ENCODE data around the gene LEFTY1. TPM values are rescaled to one million over a fixed set of nuclear protein-coding genes. Genes with fewer than 3 reads are reported as not detected.

LEFTY1 gene
- polyA plus RNA-seq, 6 donors from 2014 or later = not detected

- ATAC-seq (ENCODE audit: low read depth in 2 of 2) (no peak), DNase-seq (no peak)
- H3K36me3 Mint-ChIP-seq = no peaks in the 10 kb centered on the region
- H3K27ac Mint-ChIP-seq = no peak overlapping the region
- no peak overlapping the region for H3K4me3 Mint-ChIP-seq
- no peaks in the 10 kb centered on the region for H3K27me3 Mint-ChIP-seq
- peaks cover 16 to 32% (median 17%) of the 10 kb centered on the region in 3 donors for H3K4me1 Mint-ChIP-seq
- peaks cover 0 to 2% (median 0%) of the 10 kb centered on the region in 7 donors for H3K9me3 Mint-ChIP-seq
Measured at GRCh38 chr1:225908773-225909172, 19.8 kb upstream of the LEFTY1 start.

- peaks cover 16 to 32% (median 17%) of the 10 kb centered on the region in 3 donors for H3K4me1 Mint-ChIP-seq
- H3K27me3 Mint-ChIP-seq = no peaks in the 10 kb centered on the region
- DNase-seq (no peak), ATAC-seq (ENCODE audit: low read depth in 2 of 2) (no peak)
- H3K4me3 Mint-ChIP-seq = no peak overlapping the region
- H3K36me3 Mint-ChIP-seq = no peaks in the 10 kb centered on the region
- H3K27ac Mint-ChIP-seq = peak overlapping the region in 4 of 6 donors; percentile 29 to 74 (median 55)
- peaks cover 0 to 5% (median 0%) of the 10 kb centered on the region in 7 donors for H3K9me3 Mint-ChIP-seq
Measured at GRCh38 chr1:225908013-225908640, 19.2 kb upstream of the LEFTY1 start.

- Mint-ChIP-seq H3K4me1 (peaks cover 16 to 32% (median 17%) of the 10 kb centered on the region in 3 donors), H3K36me3 (no peaks in the 10 kb centered on the region), H3K4me3 (no peak overlapping the region), H3K9me3 (peaks cover 0 to 5% (median 0%) of the 10 kb centered on the region in 7 donors), H3K27ac (peak overlapping the region in 2 of 6 donors; percentile 29 to 45), H3K27me3 (no peaks in the 10 kb centered on the region)
- ATAC-seq (ENCODE audit: low read depth in 2 of 2) (no peak), DNase-seq (no peak)
Measured at GRCh38 chr1:225907341-225907740, 18.4 kb upstream of the LEFTY1 start.

- Mint-ChIP-seq H3K27me3 (no peaks in the 10 kb centered on the region), H3K4me3 (peak overlapping the region in 1 of 8 donors; percentile 37), H3K27ac (no peak overlapping the region), H3K9me3 (peaks cover 0 to 5% (median 0%) of the 10 kb centered on the region in 7 donors), H3K36me3 (no peaks in the 10 kb centered on the region), H3K4me1 (peaks cover 16 to 26% (median 17%) of the 10 kb centered on the region in 3 donors)
- ATAC-seq (ENCODE audit: low read depth in 2 of 2) (no peak), DNase-seq (no peak)
Measured at GRCh38 chr1:225906467-225906866, 17.5 kb upstream of the LEFTY1 start.

- Mint-ChIP-seq H3K27me3 (no peaks in the 10 kb centered on the region), H3K9me3 (peaks cover 0 to 5% (median 0%) of the 10 kb centered on the region in 7 donors), H3K4me3 (no peak overlapping the region), H3K27ac (peak overlapping the region in 4 of 6 donors; percentile 0 to 62 (median 22)), H3K36me3 (no peaks in the 10 kb centered on the region), H3K4me1 (peaks cover 12 to 17% (median 14%) of the 10 kb centered on the region in 3 donors)
- DNase-seq (no peak), ATAC-seq (ENCODE audit: low read depth in 2 of 2) (no peak)
Measured at GRCh38 chr1:225903623-225904022, 14.7 kb upstream of the LEFTY1 start.

- Mint-ChIP-seq H3K4me3 (peak overlapping the region in 3 of 8 donors; percentile 45 to 61 (median 47)), H3K27ac (peak overlapping the region; percentile 66 to 99 (median 88)), H3K9me3 (peaks cover 0 to 5% (median 0%) of the 10 kb centered on the region in 7 donors), H3K36me3 (no peaks in the 10 kb centered on the region), H3K27me3 (no peaks in the 10 kb centered on the region), H3K4me1 (peaks cover 31 to 43% (median 42%) of the 10 kb centered on the region in 3 donors)
- DNase-seq = no peak
- ATAC-seq (ENCODE audit: low read depth in 2 of 2) = no peak
Measured at GRCh38 chr1:225899044-225899925, 10.3 kb upstream of the LEFTY1 start.

GRCh38 chr1:225897595-225898514 lies 8.9 kb upstream of the LEFTY1 start:
- Mint-ChIP-seq H3K27me3 (no peaks in the 10 kb centered on the region), H3K4me1 (peaks cover 31 to 43% (median 42%) of the 10 kb centered on the region in 3 donors)
- ATAC-seq (ENCODE audit: low read depth in 2 of 2) = peak; percentile 21 to 46

GRCh38 chr1:225896937-225897549 lies 8.1 kb upstream of the LEFTY1 start:
- Mint-ChIP-seq H3K4me3 (peak overlapping the region; percentile 65 to 88 (median 76)), H3K9me3 (no peaks in the 10 kb centered on the region), H3K4me1 (peaks cover 31 to 43% (median 42%) of the 10 kb centered on the region in 3 donors), H3K27me3 (no peaks in the 10 kb centered on the region), H3K36me3 (no peaks in the 10 kb centered on the region), H3K27ac (peak overlapping the region; percentile 98 to 100 (median 98))
- DNase-seq = peak; percentile 77
- peak; percentile 99 for ATAC-seq (ENCODE audit: low read depth in 2 of 2)

More at GRCh38 chr1:225897595-225898514, 8.9 kb upstream of the LEFTY1 start:
- Mint-ChIP-seq H3K4me3 (peak overlapping the region in 7 of 8 donors; percentile 71 to 88 (median 80)), H3K27ac (peak overlapping the region; percentile 98 to 100 (median 98)), H3K36me3 (no peaks in the 10 kb centered on the region), H3K9me3 (no peaks in the 10 kb centered on the region)
- peak; percentile 25 for DNase-seq

- H3K4me3 Mint-ChIP-seq = peak overlapping the region; percentile 65 to 88 (median 80)
- H3K27me3 Mint-ChIP-seq = no peaks in the 10 kb centered on the region
- ATAC-seq (ENCODE audit: low read depth in 2 of 2) (no peak), DNase-seq (no peak)
- H3K36me3 Mint-ChIP-seq = no peaks in the 10 kb centered on the region
- peaks cover 31 to 43% (median 42%) of the 10 kb centered on the region in 3 donors for H3K4me1 Mint-ChIP-seq
- H3K9me3 Mint-ChIP-seq = no peaks in the 10 kb centered on the region
- H3K27ac Mint-ChIP-seq = peak overlapping the region; percentile 98 to 100 (median 98)
Measured at GRCh38 chr1:225896494-225896893, 7.5 kb upstream of the LEFTY1 start.

- no peaks in the 10 kb centered on the region for H3K9me3 Mint-ChIP-seq
- H3K27ac Mint-ChIP-seq = no peak overlapping the region
- no peaks in the 10 kb centered on the region for H3K36me3 Mint-ChIP-seq
- H3K4me1 Mint-ChIP-seq = peaks cover 10 to 20% (median 16%) of the 10 kb centered on the region in 3 donors
- H3K27me3 Mint-ChIP-seq = peaks cover 0 to 4% (median 0%) of the 10 kb centered on the region in 3 donors
- no peak for ATAC-seq (ENCODE audit: low read depth in 2 of 2)
- H3K4me3 Mint-ChIP-seq = no peak overlapping the region
- DNase-seq = no peak
Measured at GRCh38 chr1:225892307-225892706, 3.4 kb upstream of the LEFTY1 start.

- Mint-ChIP-seq H3K4me1 (peaks cover 1 to 13% (median 7%) of the 10 kb centered on the region in 3 donors), H3K4me3 (no peak overlapping the region), H3K9me3 (no peaks in the 10 kb centered on the region), H3K27me3 (peaks cover 0 to 9% (median 0%) of the 10 kb centered on the region in 3 donors), H3K36me3 (no peaks in the 10 kb centered on the region), H3K27ac (no peak overlapping the region)
- DNase-seq = no peak
- ATAC-seq (ENCODE audit: low read depth in 2 of 2) = no peak
Measured at GRCh38 chr1:225891229-225891972, 2.5 kb upstream of the LEFTY1 start.
